GM18909 (cell line): ENCODE measurements around the gene LIMK2.

ENCODE experiments used
- ATAC-seq: cut with Tn5 transposase; IDR thresholded peaks from one replicate; pipeline ENCODE4 v1.9.1; 2021; ENCODE audit warnings: mild to moderate bottlenecking; ENCODE audit not compliant: unreplicated experiment, poor library complexity

LIMK2 gene

DNA sequence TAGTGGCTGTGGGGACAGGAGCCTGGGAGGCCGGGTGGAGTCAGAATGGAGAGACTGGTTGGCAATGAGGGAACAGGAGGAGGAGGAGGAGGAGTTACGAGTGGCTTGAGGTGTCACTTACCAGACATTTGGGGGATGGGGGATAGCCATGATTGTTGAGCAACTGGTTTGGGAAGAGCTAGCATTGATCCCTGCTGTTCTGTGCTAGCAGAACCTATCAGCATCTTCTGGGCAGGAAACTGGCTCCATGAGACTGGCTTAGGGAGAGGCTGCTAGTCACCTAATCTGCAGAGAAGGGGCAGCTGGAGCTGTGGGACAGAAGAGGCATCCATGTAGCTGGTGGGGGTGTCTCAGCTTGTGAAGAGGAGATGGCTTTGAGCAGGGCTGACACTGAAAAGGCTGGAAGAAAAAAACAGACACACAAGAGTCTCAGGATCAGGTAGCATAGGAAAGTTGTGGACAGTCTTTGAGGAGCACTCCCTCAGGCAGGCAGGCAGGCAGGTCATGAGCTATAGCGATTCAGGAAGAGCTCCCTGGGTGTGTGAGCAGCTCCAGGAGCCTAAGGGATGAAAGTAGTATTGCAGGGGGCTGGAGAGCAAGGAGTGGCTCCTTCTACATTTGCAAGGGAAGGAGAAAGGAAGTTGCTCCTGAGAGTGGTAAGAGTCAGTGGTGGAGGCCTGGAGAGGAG is 57.9 kb downstream of the LIMK2 start:
- no peak for ATAC-seq

DNA sequence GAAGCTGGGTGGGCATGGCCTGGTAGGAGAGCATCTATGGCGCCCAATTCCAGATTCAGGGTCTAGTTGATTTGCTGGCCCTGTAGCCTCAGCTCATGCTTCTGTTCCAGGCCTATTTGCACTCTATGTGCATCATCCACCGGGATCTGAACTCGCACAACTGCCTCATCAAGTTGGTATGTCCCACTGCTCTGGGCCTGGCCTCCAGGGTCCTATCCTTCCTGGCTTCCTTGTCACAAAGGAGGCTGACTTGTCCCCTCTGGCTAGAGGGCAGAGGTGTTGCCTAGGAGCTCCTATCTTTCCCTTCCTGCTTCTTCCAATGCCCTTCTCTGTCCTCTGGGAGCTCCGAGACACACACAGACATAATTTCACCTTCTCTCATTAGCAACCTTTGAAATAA is 58.9 kb downstream of the LIMK2 start:
- ATAC-seq = no peak

DNA sequence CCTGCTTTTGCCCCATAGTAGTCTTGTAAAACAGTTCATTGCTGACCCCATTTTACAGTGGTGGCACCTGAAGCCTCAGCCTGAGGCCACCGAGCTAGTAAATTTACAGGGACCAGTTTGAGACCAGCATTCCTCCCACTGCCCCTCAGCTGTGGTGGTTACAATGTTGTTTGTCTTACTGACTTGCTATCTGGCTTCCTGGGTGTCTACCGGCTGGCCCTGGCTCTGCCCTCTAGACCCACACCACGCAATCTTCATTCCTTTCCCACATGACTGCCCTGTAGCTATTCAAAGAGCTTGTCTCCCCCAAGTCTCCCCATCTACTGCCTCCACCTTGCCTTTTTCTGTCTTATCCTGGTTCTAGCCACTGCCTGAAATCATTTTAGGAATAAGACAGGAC is 59.4 kb downstream of the LIMK2 start:
- no peak for ATAC-seq

DNA sequence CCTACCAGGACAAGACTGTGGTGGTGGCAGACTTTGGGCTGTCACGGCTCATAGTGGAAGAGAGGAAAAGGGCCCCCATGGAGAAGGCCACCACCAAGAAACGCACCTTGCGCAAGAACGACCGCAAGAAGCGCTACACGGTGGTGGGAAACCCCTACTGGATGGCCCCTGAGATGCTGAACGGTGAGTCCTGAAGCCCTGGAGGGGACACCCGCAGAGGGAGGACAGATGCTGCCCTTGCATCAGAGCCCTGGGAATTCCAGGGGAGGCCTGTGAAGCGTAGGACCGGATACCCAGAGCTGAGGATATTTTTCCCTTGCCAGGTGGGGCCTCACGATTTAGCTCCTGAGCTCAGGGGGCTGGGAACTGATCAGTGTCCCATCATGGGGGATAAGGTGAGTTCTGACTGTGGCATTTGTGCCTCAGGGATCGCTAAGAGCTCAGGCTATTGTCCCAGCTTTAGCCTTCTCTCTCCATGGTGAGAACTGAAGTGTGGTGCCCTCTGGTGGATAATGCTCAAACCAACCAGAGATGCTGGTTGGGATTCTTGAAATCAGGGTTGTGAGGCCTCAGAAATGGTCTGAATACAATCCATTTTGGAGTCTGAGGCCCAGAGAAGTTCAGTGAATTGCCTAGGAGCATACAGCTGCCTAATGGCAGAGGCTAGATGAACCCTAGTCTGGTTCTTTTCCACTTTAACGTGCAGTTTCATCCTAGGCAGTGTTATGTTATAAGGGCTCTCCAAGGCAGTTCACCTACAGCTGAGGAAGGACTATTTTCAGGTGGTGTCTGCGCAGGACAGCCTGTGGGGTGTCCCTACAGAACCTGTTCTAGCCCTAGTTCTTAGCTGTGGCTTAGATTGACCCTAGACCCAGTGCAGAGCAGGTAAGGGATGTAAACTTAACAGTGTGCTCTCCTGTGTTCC is 60.7 kb downstream of the LIMK2 start:
- ATAC-seq = no peak

DNA sequence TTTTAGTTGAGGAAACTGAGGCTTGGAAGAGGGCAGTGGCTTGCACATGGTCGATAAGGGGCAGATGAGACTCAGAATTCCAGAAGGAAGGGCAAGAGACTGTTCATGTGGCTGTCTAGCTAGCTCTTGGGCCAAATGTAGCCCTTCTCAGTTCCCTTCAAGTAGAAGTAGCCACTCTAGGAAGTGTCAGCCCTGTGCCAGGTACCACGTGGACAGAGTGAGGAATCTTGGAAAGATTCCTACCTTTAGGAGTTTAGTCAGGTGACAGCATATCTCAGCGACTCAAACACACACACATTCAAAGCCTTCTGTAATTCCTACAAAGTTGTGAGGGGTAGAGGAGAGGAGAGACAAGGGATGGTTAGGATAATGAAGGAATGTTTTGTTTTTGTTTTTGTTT is 61.9 kb downstream of the LIMK2 start:
- no peak for ATAC-seq

DNA sequence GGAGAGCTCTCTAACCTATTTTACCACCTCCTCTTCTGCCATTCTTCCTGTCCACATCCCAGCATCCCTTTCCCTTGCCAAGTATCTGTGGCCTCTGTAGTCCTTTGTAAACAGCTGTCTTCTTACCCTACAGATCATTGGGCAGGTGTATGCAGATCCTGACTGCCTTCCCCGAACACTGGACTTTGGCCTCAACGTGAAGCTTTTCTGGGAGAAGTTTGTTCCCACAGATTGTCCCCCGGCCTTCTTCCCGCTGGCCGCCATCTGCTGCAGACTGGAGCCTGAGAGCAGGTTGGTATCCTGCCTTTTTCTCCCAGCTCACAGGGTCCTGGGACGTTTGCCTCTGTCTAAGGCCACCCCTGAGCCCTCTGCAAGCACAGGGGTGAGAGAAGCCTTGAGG is 62.9 kb downstream of the LIMK2 start:
- no peak for ATAC-seq

DNA sequence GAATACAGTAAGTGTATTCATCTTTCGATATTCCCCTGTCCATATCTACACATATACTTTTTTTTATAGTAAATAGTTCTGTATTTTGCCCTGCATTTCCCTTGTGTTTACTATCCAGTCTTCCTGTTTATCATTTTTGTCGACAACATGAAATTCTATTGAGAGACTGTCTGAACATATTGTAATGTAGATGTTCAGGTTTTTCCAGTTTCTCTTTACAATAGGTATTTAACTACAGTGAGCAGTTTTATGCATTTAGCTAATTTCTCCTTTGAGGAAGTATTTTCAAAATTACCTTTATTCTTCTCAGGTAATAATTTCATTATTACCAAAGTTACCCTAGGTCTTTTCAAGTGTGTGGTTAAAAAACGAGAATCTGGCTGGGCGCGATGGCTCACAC is 63.5 kb downstream of the LIMK2 start:
- ATAC-seq = no peak

DNA sequence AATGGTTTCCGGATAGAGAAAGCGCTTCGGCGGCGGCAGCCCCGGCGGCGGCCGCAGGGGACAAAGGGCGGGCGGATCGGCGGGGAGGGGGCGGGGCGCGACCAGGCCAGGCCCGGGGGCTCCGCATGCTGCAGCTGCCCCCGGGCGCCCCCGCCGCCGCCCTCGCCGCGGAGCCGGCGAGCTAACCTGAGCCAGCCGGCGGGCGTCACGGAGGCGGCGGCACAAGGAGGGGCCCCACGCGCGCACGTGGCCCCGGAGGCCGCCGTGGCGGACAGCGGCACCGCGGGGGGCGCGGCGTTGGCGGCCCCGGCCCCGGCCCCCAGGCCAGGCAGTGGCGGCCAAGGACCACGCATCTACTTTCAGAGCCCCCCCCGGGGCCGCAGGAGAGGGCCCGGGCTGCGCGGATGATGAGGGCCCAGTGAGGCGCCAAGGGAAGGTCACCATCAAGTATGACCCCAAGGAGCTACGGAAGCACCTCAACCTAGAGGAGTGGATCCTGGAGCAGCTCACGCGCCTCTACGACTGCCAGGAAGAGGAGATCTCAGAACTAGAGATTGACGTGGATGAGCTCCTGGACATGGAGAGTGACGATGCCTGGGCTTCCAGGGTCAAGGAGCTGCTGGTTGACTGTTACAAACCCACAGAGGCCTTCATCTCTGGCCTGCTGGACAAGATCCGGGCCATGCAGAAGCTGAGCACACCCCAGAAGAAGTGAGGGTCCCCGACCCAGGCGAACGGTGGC is 64.5 kb downstream of the LIMK2 start:
- ATAC-seq = no peak

DNA sequence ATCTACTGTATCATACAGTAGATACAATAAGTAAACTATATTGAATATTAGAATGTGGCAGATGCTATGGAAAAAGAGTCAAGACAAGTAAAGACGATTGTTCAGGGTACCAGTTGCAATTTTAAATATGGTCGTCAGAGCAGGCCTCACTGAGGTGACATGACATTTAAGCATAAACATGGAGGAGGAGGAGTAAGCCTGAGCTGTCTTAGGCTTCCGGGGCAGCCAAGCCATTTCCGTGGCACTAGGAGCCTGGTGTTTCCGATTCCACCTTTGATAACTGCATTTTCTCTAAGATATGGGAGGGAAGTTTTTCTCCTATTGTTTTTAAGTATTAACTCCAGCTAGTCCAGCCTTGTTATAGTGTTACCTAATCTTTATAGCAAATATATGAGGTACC is 65.6 kb downstream of the LIMK2 start:
- ATAC-seq = no peak

DNA sequence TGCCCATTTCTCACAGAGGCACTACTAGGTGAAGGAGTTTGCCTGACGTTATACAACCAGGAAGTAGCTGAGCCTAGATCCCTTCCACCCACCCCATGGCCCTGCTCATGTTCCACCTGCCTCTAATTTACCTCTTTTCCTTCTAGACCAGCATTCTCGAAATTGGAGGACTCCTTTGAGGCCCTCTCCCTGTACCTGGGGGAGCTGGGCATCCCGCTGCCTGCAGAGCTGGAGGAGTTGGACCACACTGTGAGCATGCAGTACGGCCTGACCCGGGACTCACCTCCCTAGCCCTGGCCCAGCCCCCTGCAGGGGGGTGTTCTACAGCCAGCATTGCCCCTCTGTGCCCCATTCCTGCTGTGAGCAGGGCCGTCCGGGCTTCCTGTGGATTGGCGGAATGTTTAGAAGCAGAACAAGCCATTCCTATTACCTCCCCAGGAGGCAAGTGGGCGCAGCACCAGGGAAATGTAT is 66.1 kb downstream of the LIMK2 start:
- ATAC-seq = no peak

DNA sequence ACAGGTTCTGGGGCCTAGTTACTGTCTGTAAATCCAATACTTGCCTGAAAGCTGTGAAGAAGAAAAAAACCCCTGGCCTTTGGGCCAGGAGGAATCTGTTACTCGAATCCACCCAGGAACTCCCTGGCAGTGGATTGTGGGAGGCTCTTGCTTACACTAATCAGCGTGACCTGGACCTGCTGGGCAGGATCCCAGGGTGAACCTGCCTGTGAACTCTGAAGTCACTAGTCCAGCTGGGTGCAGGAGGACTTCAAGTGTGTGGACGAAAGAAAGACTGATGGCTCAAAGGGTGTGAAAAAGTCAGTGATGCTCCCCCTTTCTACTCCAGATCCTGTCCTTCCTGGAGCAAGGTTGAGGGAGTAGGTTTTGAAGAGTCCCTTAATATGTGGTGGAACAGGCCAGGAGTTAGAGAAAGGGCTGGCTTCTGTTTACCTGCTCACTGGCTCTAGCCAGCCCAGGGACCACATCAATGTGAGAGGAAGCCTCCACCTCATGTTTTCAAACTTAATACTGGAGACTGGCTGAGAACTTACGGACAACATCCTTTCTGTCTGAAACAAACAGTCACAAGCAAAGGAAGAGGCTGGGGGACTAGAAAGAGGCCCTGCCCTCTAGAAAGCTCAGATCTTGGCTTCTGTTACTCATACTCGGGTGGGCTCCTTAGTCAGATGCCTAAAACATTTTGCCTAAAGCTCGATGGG is 66.7 kb downstream of the LIMK2 start:
- no peak for ATAC-seq

DNA sequence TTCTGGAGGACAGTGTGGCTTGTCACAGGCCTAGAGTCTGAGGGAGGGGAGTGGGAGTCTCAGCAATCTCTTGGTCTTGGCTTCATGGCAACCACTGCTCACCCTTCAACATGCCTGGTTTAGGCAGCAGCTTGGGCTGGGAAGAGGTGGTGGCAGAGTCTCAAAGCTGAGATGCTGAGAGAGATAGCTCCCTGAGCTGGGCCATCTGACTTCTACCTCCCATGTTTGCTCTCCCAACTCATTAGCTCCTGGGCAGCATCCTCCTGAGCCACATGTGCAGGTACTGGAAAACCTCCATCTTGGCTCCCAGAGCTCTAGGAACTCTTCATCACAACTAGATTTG is 67.2 kb downstream of the LIMK2 start:
- no peak for ATAC-seq

DNA sequence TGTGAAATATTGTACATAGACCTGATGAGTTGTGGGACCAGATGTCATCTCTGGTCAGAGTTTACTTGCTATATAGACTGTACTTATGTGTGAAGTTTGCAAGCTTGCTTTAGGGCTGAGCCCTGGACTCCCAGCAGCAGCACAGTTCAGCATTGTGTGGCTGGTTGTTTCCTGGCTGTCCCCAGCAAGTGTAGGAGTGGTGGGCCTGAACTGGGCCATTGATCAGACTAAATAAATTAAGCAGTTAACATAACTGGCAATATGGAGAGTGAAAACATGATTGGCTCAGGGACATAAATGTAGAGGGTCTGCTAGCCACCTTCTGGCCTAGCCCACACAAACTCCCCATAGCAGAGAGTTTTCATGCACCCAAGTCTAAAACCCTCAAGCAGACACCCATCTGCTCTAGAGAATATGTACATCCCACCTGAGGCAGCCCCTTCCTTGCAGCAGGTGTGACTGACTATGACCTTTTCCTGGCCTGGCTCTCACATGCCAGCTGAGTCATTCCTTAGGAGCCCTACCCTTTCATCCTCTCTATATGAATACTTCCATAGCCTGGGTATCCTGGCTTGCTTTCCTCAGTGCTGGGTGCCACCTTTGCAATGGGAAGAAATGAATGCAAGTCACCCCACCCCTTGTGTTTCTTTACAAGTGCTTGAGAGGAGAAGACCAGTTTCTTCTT is 67.9 kb downstream of the LIMK2 start:
- ATAC-seq = no peak

DNA sequence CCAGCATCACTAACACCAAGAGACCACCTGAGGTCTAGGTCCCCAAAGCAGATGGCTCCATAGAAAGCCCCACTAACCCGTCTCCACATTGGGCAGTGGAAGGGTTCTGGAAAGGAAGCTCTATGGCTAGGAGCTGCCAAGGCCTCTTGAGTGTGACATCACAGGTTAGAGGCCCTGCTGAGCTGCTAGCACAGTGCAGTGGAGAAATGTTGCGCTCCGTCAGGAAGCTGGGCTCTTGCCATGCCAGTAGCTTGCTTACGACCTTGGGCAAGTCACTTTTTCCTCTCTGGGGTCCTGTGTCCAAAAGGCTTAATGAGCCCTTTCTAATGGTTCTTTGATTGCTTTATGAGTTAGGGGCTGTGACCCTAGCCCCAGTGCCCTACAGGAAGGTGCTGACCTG is 69.6 kb downstream of the LIMK2 start:
- ATAC-seq = no peak

DNA sequence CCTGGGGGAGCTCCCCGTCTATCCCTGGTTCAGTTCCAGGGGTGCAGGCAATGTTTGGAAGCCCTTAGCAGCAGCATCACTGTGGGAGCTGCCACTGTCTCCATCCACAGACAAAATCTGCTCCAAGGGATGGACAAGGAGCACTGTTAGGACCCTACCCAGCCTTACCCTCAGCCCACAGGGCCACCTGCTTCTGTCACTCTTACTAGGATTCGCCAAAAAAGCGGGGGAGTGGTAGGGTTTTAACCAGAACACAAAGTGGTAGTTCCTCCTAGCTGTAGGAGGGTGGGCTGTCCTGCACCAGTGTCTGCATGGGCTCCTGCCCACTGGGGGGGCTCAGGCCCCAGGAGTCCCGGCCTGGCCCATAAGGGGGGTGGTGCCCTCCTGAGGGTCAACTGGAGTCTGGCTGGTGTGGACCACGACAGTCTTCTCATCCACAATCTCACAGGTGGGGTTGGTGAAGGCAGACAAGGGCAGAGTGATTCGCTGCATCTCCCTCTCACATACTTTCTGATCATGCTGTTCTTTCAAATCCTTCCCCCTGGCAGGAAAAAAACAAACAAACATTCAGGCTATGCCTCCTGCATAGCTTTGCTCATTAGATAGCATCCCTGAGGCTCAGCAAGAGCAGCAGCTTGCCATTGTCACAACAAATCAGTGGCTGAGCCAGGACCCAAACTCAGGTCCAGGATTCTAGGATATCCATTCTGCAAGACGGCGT is 70.8 kb downstream of the LIMK2 start:
- ATAC-seq = no peak

DNA sequence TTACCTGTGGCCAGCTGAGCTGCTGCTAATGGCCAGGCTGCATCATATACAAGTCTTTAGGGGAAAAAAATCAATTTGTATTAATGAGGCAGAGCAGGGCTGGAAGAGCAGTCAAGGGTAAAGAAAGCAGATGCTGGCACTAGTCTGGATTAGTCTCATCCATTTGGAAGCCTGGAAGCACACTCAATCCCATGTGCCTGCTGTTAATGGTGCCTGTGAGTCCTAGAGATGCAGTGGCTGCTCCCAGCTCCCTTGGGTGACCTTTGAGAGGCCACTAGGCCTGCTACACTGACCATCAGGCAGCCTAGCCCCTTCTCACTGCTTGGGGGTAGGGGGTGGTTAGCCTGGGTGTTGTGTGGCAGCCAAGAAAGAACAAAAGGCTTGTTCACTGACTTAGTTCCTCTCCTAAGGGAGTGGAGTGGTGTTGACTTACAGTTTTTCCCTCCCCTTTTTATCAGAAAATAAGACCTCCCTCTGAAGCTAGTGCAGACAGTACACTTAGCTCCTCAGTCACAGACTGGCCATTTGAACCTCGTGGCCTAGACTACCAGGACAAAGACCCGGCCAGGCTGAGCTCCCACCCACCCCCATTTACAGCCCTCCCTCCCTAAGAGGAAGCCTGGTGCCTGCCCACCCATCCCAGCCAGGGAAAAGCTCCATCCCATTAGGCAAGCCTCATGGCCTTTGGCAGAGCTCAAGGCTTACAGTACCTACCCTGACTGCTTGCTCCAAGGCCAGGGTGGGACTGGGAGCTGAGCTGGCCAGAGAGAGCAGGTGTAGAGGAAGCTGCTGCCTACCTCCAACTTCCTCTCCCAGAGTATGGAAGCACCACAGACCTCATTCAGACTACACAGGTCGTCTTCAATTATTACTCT is 72.4 kb downstream of the LIMK2 start:
- ATAC-seq = no peak

DNA sequence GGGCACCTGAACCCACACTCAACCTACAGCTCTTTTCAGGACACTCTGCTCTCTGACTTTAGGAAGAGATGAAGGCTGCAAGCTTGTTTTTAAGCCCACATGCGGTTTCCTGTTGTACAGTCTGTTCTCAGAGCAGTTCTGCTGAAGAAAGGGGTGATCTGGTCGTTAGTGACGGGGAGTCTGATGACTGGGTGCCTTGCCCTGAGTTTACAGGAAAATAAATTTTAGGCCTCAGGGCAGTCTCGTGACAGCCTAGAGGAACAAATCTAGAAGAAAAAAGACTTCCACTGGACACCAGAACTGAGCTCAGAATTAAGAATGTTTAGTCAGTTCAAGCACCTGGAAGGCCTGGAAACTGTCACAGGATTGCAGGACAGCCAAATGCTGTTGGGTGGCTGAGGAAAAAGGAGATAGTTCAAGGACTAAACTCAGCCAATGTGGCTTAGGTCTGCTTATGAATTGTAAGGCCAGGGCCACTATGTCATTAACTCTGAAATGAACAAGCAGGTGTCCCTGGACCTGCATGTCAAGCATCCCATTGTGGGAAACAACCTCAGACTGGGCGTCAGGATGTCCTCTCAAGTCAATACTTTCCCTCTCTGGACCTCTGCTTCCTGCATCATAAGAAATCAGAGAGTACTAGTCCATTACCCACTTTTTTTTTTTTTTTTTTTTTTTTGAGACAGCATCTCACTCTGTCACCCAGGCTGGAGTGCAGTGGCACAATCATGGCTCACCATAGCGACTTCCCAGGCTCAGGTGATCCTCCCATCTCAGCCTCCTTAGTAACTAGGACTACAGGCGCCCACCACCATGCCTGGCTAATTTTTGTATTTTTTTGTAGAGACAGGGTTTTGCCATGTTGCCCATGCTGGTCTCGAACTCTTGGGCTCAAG is 74.5 kb downstream of the LIMK2 start:
- ATAC-seq = no peak
